GM19372 (cell line): Measurements from ENCODE around the gene RGS8.

Source experiments
- ATAC-seq: cut with Tn5 transposase; IDR thresholded peaks from one replicate; pipeline ENCODE4 v1.9.1; 2021; ENCODE audit warnings: mild to moderate bottlenecking, low read depth, moderate library complexity; ENCODE audit not compliant: unreplicated experiment

Gene RGS8

GRCh38 chr1:182644886-182645285 is 39.5 kb downstream of the RGS8 start:
- ATAC-seq = no peak

GRCh38 chr1:182643699-182644098 is 40.7 kb downstream of the RGS8 start:
- ATAC-seq = no peak

- no peak for ATAC-seq
Observed at GRCh38 chr1:182642461-182642860, 41.9 kb downstream of the RGS8 start.

- ATAC-seq = no peak
Observed at GRCh38 chr1:182641561-182641960, 42.8 kb downstream of the RGS8 start.

- no peak for ATAC-seq
Observed at GRCh38 chr1:182639330-182639729, 45.1 kb downstream of the RGS8 start.

GRCh38 chr1:182637769-182638168 is 46.6 kb downstream of the RGS8 start:
- ATAC-seq = no peak

- no peak for ATAC-seq
Observed at GRCh38 chr1:182635871-182636270, 48.5 kb downstream of the RGS8 start.
